K562 (cell line): Measurements from ENCODE around the gene PUM2. TPM values are rescaled to one million over a fixed set of nuclear protein-coding genes. Genes with fewer than 3 reads are reported as not detected.

ENCODE experiments used
- EWSR1 ChIP-seq: fragments of 450-650 bp; IDR thresholded peaks from 2 replicates; pipeline ENCODE4 v1.6.1; 2018; ENCODE audit warnings: borderline replicate concordance, mild to moderate bottlenecking, low read depth, moderate library complexity; ENCODE audit not compliant: partially characterized antibody
- FOXA1 ChIP-seq: fragments of 450-650 bp; IDR thresholded peaks from 2 replicates; pipeline ENCODE4 v1.6.1; 2016; ENCODE audit warnings: mild to moderate bottlenecking, borderline replicate concordance
- MEIS2 ChIP-seq: fragments of 450-650 bp; IDR thresholded peaks from 2 replicates; pipeline ENCODE4 v1.6.1; 2014; ENCODE audit warnings: mild to moderate bottlenecking; ENCODE audit not compliant: partially characterized antibody
- NEUROD1 ChIP-seq: fragments of 150-350 bp; IDR thresholded peaks from 2 replicates; pipeline ENCODE4 v1.6.1; 2014; ENCODE audit warnings: borderline replicate concordance, low read length, low read depth; ENCODE audit not compliant: partially characterized antibody
- PHF8 ChIP-seq: fragments of 200-600 bp; sonication (generic); IDR thresholded peaks from 2 replicates; pipeline ENCODE4 v1.6.1; 2012; ENCODE audit warnings: mixed run types, mild to moderate bottlenecking, inconsistent platforms, low read length, moderate library complexity, borderline replicate concordance
- POLR3A ChIP-seq: IDR thresholded peaks from 2 replicates; pipeline ENCODE4 v1.6.1; 2011; ENCODE audit warnings: borderline replicate concordance, mild to moderate bottlenecking, moderate library complexity; ENCODE audit not compliant: insufficient read length, insufficient read depth; ENCODE audit errors: extremely low read depth
- PREB ChIP-seq: sonication (generic); formaldehyde crosslinking; IDR thresholded peaks from 2 replicates; pipeline ENCODE4 v1.8.1; 2023; ENCODE audit warnings: mild to moderate bottlenecking, missing genetic modification reagents
- SIN3A ChIP-seq, 2 experiments: fragments of 150-350 bp in 1 of 2; IDR thresholded peaks; 2 replicates each; pipeline ENCODE4 v1.6.1; 2011 to 2016; ENCODE audit warnings: borderline replicate concordance in 2 of 2, low read depth in 2 of 2, low read length in 2 of 2, mild to moderate bottlenecking in 2 of 2, moderate library complexity in 2 of 2; ENCODE audit not compliant: control insufficient read depth in 1 of 2
- TBP ChIP-seq: optimal IDR thresholded peaks from 2 replicates; pipeline ENCODE3; 2011; ENCODE audit warnings: low read depth, low read length, improper control_type of control experiment
- ZBTB8A ChIP-seq: fragments of 450-650 bp; IDR thresholded peaks from 2 replicates; pipeline ENCODE4 v1.6.1; 2018; ENCODE audit warnings: mild to moderate bottlenecking, moderate library complexity; ENCODE audit not compliant: partially characterized antibody
- ZNF224 ChIP-seq: sonication (generic); formaldehyde crosslinking; IDR thresholded peaks from 2 replicates; pipeline ENCODE4 v1.8.0; 2022; ENCODE audit warnings: mild to moderate bottlenecking, missing genetic modification reagents
- ZNF764 ChIP-seq: fragments of 250-450 bp; sonication (Bioruptor Pico); IDR thresholded peaks from 2 replicates; pipeline ENCODE4 v1.4.0; 2020; ENCODE audit warnings: low read depth, mild to moderate bottlenecking, moderate library complexity
- polyA plus RNA-seq, 8 experiments: library from polyadenylated mRNA; depleted of rRNA in 4 of 8; stranded (reverse) in 5 of 8; unstranded in 3 of 8; fragments of >200 nt; fragmentation: Nextera tagmentation in 2 of 8; fragmentation: Illumina TruSeq in 1 of 8; extraction: Ambion mirVana in 2 of 8; extraction: Trizol in 1 of 8; gene quantifications; 2 replicates each; pipeline versions ENCODE4 v1.2.1 to v1.2.3, GENCODE V29; 2011 to 2014; ENCODE audit warnings: inconsistent platforms in 1 of 8, missing spikeins in 1 of 8
- total RNA-seq, 7 experiments: library from RNA; depleted of rRNA in 6 of 7; stranded (reverse); fragments of >200 nt in 6 of 7; fragmentation: Illumina TruSeq in 2 of 7; extraction: Trizol in 2 of 7; gene quantifications; 2 replicates each; pipeline versions ENCODE4 v1.2.1 to v1.2.3, GENCODE V29; 2011 to 2021; ENCODE audit warnings: low replicate concordance in 1 of 7

Gene PUM2
- total and polyA plus RNA-seq, 9 of the 15 experiments (the other 6 are each of a cell fraction or from before 2014, with no cell fraction given), result 13.4 to 61.9 (median 28.3) TPM

- TF ChIP-seq PREB (CRISPR knock-in tag) (no peak), ZNF764 (CRISPR knock-in tag) (no peak), ZBTB8A (no peak), FOXA1 (no peak), TBP (no peak), MEIS2 (no peak), POLR3A (no peak), PHF8 (no peak), ZNF224 (CRISPR knock-in tag) (no peak), SIN3A (IDR thresholded peaks at IDR 0.05; ENCODE audit: borderline replicate concordance in 2 of 2, control insufficient read depth in 1 of 2, low read depth in 2 of 2, low read length in 2 of 2) (no peak), EWSR1 (no peak), NEUROD1 (no peak)
- TF ChIP-seq, all 486 proteins: peak for 0
Observed at GRCh38 chr2:20327370-20327769, 23.3 kb downstream of the PUM2 start (continued).
